SKM-1 (cell line): ENCODE data around the gene ZSCAN22.
"Not testable (repeated sequence)": the region's sequence is repeated elsewhere in the genome, so short reads cannot be mapped to it uniquely, and the experiment has no call there.

Source experiments
- DNase-seq: peaks from one replicate; lab custom pipeline; 2025; ENCODE audit not compliant: unreplicated experiment; lab: John Stamatoyannopoulos, UW

The ZSCAN22 gene

GRCh38 chr19:58368561-58369360 lies 42.0 kb downstream of the ZSCAN22 start:
- DNase-seq: no peak

DNA sequence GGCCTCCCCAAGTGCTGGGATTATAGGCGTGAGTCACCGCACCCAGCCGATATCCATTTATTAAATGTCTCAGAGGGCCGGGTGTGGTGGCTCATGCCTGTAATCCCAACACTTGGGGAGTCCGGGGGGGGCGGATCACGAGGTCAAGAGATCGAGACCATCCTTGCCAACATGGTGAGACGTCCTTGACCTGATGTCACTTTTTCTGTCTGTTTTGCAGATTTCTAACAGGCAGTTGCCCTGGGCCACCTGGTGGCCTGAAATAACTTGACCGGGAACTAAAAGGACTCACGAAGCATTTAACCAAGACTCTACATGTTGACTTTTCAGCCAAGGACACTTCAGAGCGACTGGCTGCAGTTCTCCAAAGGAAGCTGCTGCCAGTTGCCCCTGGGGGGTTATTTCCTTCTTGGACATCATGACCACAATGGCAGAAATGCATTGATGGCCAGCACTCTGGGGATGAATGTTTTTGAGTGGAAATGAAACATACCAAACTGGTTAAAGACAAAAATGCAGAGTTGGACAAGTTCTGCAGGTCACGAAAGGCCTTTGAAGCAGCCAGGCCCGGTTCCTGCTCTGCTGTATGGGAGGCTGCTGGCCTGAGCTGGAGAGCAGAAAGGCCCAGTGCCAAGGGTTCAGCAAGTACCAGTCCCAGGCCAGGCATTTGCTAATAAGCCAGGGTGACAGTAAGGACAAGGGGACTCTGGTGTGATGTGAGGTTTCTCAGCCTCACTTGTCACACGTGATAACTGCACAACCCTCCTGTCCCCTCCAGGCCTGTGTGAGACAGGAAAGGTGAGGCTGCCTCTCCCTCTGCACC lies 45.7 kb downstream of the ZSCAN22 start:
- DNase-seq: no peak

GRCh38 chr19:58374200-58374599 lies 47.4 kb downstream of the ZSCAN22 start:
- DNase-seq: no peak

DNA sequence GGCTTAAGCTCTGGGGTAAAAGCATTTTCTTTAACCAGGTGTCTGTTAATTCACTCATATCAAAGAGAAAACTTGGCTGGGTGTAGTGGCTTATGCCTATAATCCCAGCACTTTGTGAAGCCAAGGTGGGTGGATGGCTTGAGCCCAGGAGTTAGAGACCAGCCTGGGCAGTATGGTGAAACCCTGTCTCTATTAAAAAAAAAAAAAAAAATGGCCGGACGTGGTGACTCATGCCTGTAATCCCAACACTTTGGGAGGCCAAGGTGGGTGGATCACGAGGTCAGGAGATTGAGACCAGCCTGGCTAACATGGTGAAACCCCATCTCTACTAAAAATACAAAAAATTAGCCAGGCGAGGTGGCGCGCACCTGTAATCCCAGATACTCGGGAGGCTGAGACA lies 49.9 kb downstream of the ZSCAN22 start:
- DNase-seq: not testable (repeated sequence)

DNA sequence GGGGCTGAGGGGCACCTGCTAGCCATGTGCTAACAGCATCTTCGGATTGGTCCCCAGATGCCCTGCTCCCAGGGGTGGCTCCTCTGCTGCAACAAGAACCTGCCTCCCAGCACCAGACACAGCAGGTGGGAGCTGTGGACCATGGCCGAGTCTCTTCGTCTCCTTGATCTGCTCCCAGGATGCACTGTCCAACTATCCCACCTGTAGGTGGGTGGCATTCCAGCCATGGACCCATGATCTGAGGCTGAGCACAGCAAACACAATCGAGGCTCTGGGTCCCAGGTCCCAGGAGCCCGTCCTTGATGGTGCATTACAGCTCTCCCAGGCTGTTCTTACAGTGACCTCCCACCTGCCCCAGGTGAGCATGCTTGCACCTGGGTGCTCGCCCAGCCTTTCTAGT lies 52.5 kb downstream of the ZSCAN22 start:
- no peak for DNase-seq

DNA sequence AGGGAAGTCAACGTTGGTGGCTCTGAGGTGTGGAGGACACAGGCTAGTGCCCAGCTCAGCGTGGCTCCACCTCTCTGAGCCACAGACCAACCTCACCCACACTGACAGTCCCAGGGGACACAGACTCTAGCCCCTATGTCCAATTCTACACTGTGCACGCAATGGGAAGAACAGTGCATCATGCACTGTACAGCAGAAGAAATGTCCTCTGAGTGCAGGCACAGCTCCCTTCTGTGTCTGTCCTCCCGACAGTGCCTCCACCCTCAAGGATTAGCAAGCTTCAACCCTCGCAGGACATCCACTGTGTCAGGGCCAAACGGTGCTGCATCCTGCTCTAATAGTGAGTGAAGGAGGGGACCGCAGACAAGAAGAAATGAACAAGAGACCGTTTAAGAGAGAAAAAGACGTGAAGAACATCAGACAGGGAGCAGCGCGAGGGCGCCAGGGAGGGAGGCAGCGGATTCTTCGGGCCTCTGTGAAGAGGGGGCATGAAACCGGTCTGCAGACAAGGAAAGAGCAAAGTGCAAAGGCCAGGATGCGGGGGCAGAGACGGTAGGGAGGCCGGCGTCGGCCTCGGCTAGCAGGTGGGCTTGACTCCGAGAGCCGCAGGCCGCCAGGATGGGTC lies 53.4 kb downstream of the ZSCAN22 start:
- DNase-seq: no peak

- DNase-seq: peak; percentile 71
Observed at GRCh38 chr19:58380662-58381459, 54.1 kb downstream of the ZSCAN22 start, which contains the start of gene ZNF837. Gene ZNF837, minus strand, starts transcription at chr19:58381030. Its CDS starts 11,698 bp downstream, at chr19:58369332.

DNA sequence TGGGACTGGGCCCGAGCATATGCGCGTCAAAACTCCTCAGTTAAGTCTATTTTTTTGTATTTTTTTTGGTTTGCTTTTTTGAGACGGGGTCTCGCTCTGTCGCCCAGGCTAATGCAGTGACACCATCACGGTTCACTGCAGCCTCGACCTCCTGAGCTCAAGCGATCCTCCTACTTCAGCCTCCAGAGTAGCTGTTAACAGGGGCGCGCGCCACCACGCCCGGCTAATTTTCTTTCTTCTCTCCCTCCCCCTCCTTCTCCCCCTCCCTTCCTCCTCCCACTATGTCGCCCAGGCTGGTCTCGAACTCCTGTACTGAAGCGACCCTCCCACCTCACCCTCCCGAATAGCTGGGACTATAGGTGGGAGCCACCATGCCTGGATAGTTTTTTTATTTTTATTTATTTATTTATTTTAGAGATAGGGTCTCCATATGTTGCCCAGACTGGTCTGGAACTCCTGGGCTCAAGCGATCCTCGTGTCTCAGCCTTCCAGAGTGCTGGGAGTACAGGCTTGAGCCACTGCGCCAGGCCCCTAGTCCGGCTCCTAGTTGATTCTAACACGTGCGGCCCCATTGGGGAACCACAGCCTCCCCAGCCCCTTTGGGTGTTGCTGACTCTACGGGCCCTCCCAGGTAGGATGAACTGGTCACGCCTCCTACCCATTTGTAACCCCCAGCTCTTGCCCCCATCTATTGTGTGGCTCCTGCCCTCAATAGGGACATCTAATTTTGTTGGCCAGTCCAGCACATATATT lies 54.8 kb downstream of the ZSCAN22 start:
- DNase-seq: no peak

DNA sequence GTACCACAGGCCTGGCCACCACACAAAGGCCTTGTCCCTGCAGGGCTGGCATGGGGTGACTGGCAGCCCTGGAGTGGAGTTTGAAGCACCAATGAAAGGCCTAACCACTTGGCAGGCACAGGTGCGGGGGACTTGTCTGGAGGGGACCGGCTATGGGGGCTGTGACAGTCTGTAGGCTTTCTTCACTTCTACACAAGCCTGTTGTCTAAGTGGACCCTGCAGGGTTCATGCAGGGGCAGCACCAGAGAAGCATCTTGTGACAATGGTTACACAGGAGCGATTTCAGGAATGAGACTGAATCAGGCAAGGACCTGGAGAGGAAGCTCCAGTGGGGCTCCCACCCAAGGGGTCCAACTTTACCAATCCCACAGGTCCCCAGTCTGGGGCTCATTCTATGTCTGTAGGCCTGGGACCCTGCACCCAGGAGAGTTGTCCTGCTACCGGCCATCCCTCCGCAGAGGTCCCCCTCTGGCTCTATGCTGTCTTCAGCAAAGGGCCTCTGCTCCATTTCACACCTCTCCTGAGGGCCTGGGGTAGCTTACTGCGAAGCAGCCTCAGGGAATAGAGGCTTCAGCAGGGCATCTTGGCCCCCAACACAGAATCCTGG lies 56.3 kb downstream of the ZSCAN22 start:
- DNase-seq: no peak

DNA sequence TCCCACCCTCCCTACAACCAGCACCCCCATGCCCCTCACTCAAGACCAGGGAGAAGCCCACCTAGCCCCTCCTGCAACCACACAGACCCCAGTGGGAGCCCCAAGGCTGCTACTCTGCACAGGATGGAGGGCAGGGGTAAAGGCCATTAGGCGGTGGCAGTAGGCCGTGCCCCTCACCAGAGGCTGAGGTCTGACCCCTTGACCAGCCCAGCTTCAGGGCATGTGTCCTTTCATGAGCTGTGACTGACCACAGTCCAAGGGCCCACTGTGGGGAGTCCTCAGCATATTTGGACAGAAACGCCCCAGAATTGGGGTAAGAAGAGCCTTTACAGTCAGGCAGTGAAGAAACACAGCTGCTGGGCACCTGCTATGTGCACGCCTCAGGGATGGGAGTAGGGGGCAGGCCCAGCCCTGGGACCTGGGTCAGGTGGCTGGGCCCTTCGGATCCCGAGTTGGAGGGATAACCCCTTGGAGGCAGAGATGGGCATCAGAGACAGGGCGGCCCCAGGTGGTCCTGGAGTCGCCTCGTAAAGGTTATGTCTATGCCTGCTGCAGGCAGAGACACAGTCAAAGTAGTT lies 58.6 kb downstream of the ZSCAN22 start:
- DNase-seq: no peak

DNA sequence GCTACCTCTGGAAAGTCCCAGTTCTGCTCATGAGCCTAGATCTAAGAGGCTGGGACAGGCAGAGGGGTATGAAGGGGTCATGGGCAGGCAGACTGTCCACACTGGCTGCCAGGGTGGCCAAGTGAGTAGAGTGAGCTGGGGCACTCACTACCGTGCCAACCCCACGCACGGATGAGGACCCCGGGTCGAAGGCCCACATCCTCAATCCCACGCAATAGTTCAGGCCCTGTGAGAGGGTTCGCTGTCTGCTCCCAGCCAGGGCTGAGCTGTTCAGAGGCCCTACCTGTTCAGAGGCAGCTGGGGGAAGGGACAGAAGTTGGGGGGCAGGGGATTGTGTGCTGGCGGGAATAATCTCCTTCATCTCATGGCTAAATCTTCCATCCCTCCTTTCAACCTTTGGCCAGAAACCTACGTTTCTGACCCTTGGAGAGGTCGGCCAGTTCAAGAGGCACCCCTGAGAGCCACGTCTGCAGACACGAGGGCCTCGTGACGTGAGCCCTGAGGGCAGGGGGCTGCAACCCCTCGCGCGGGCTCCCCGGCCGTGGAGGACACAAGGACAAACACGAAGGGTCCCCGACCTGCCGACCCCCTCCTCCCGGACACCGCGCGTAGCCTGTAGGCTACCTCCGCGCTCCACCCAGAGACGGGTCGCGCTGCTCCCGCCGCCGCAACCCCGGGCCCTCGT lies 59.2 kb downstream of the ZSCAN22 start:
- DNase-seq: no peak

- DNase-seq: peak; percentile 83
Observed at GRCh38 chr19:58386576-58387337, 60.0 kb downstream of the ZSCAN22 start, which contains the start of gene RPS5. Gene RPS5, plus strand, starts transcription at chr19:58387269. Its CDS starts 869 bp downstream, at chr19:58388138.

GRCh38 chr19:58387338-58388174 lies 60.8 kb downstream of the ZSCAN22 start:
- no peak for DNase-seq

GRCh38 chr19:58388175-58388526 lies 61.4 kb downstream of the ZSCAN22 start:
- no peak for DNase-seq
